IPS-NIHi7 (cell line): ENCODE results near the gene LMNTD2.
A peak's percentile ranks its signal among the peaks of the same experiment; 100 is the strongest.

Source experiments
- DNase-seq: peaks from one replicate; pipeline ENCODE4 v3.0.0; 2012; ENCODE audit warnings: mixed read lengths; ENCODE audit errors: extremely low spot score

The LMNTD2 gene

GRCh38 chr11:551596-551995 is 8.9 kb downstream of the LMNTD2 start:
- no peak for DNase-seq

GRCh38 chr11:551131-551530 is 9.4 kb downstream of the LMNTD2 start:
- no peak for DNase-seq

GRCh38 chr11:550746-551085 is 9.8 kb downstream of the LMNTD2 start:
- no peak for DNase-seq

GRCh38 chr11:550021-550745 is 10.4 kb downstream of the LMNTD2 start:
- DNase-seq, result no peak

- no peak for DNase-seq
Measured at GRCh38 chr11:548700-549603, 11.6 kb downstream of the LMNTD2 start.

- no peak for DNase-seq
Measured at GRCh38 chr11:545171-545570, 15.4 kb downstream of the LMNTD2 start.

- DNase-seq, result no peak
Measured at GRCh38 chr11:544817-545166, 15.7 kb downstream of the LMNTD2 start.

GRCh38 chr11:541433-541885 is 19.1 kb downstream of the LMNTD2 start:
- DNase-seq, result no peak

GRCh38 chr11:540583-541432 is 19.7 kb downstream of the LMNTD2 start:
- no peak for DNase-seq

GRCh38 chr11:539971-540481 is 20.5 kb downstream of the LMNTD2 start:
- DNase-seq, result no peak

GRCh38 chr11:538431-539051 is 22.0 kb downstream of the LMNTD2 start:
- DNase-seq, result no peak

GRCh38 chr11:537622-538430 is 22.7 kb downstream of the LMNTD2 start:
- DNase-seq, result no peak

- peak; percentile 94 for DNase-seq
Measured at GRCh38 chr11:536841-537621, 23.5 kb downstream of the LMNTD2 start, which contains the start of gene LRRC56. Gene LRRC56 (plus strand): TSS chr11:537527. CDS start chr11:540685, 3,158 bp downstream.

GRCh38 chr11:535519-536454 is 24.8 kb downstream of the LMNTD2 start, which contains the start of gene HRAS:
Gene HRAS (minus strand): TSS chr11:535576.
- peak; percentile 100 for DNase-seq

- no peak for DNase-seq
Measured at GRCh38 chr11:535210-535518, 25.4 kb downstream of the LMNTD2 start.

- DNase-seq, result peak; percentile 46
Measured at GRCh38 chr11:534396-535209, 25.9 kb downstream of the LMNTD2 start.

GRCh38 chr11:533586-534395 is 26.7 kb downstream of the LMNTD2 start:
- no peak for DNase-seq
